Spleen (tissue), 13 donors: ENCODE data around the gene INO80C. TPM values are rescaled to one million over a fixed set of nuclear protein-coding genes. Genes with fewer than 3 reads are reported as not detected.

Experiments used
- DNase-seq: peaks from one replicate; pipeline ENCODE4 v3.0.0-alpha.2; 2020
- H3K27ac ChIP-seq, 8 donors: fragments of 200-600 bp; sonication (generic) in 7 of 8; 1 replicate in 4 of 8; 2 replicates in 4 of 8; pipeline versions ENCODE4 v1.5.0 to v1.8.0; 2016 to 2021; ENCODE audit warnings: inconsistent platforms in 4 of 8, mild to moderate bottlenecking in 4 of 8, moderate library complexity in 1 of 8
- H3K27me3 ChIP-seq, 7 donors: fragments of 200-600 bp; sonication (generic) in 6 of 7; replicated peaks in 1 of 7; 1 replicate in 4 of 7; 2 replicates in 3 of 7; pipeline versions ENCODE4 v1.5.0 to v1.8.0; 2016 to 2021; ENCODE audit warnings: inconsistent platforms in 3 of 7, mild to moderate bottlenecking in 1 of 7
- H3K36me3 ChIP-seq, 6 donors: fragments of 200-600 bp; sonication (generic) in 5 of 6; 1 replicate in 4 of 6; 2 replicates in 2 of 6; pipeline versions ENCODE4 v1.5.0 to v1.8.0; 2016 to 2021; ENCODE audit warnings: inconsistent platforms in 2 of 6
- H3K4me1 ChIP-seq, 6 donors: fragments of 200-600 bp; sonication (generic) in 5 of 6; 1 replicate in 3 of 6; 2 replicates in 3 of 6; pipeline versions ENCODE4 v1.5.0 to v1.8.0; 2016 to 2021; ENCODE audit warnings: inconsistent platforms in 3 of 6
- H3K4me3 ChIP-seq, 8 donors: fragments of 200-600 bp; sonication (generic) in 7 of 8; 1 replicate in 4 of 8; 2 replicates in 4 of 8; pipeline versions ENCODE4 v1.5.0 to v1.8.0; 2016 to 2021; ENCODE audit warnings: inconsistent platforms in 4 of 8, mild to moderate bottlenecking in 4 of 8, moderate library complexity in 2 of 8
- H3K9me3 ChIP-seq, 8 donors: fragments of 200-600 bp; sonication (generic) in 7 of 8; 1 replicate in 4 of 8; 2 replicates in 4 of 8; pipeline versions ENCODE4 v1.5.0 to v1.8.0; 2016 to 2021; ENCODE audit warnings: inconsistent platforms in 4 of 8
- POLR2A ChIP-seq, 3 donors: fragments of 450-650 bp; IDR thresholded peaks; one replicate each; pipeline ENCODE4 v1.5.1; 2017; ENCODE audit warnings: antibody characterized with exemption in 3 of 3, mild to moderate bottlenecking in 1 of 3
- POLR2AphosphoS5 ChIP-seq, 3 donors: sonication (generic); formaldehyde crosslinking; IDR thresholded peaks; one replicate each; pipeline ENCODE4 v1.5.1; 2017; ENCODE audit warnings: antibody characterized with exemption in 3 of 3
- WGBS, 5 donors: extraction: QIAGEN DNeasy Blood & Tissue Kit in 3 of 5; methylation state at CpG; one replicate each; pipeline versions ENCODE4 v1.1.5 to v1.1.7; 2013 to 2018; 5-methylcytosine and 5-hydroxymethylcytosine counted together
- intact Hi-C: fragments of 100-400 bp; cut with DNase I; formaldehyde crosslinking; loops from one replicate; pipeline ENCODE4 v1.15.0; 2023; ENCODE audit warnings: low total_unique reads
- long read RNA-seq, 2 donors: transcript quantifications; one replicate each; lab custom pipeline, GENCODE V29; 2026
- polyA plus RNA-seq, 3 donors: library from polyadenylated mRNA; stranded (reverse); fragments of 200-250 nt; gene quantifications; one replicate each; pipeline ENCODE4 v1.2.1, GENCODE V29; 2013
- total RNA-seq, 7 donors: library from RNA; depleted of rRNA in 3 of 7; stranded (reverse); fragments of >200 nt in 3 of 7; fragmentation: NEBNext Ultra II Directional in 4 of 7; extraction: Animal tissue kit (Norgen Biotek cat#: 25700) in 4 of 7; gene quantifications; one replicate each; pipeline versions ENCODE4 v1.1.0 to v1.2.1, GENCODE V29; 2016 to 2021
- TF ChIP-seq, protein P1 (sequence below), 11 experiments: fragments of 200-600 bp in 7 of 11; fragments of 450-650 bp in 4 of 11; sonication (generic) in 4 of 11; IDR thresholded peaks in 8 of 11; conservative IDR thresholded peaks in 3 of 11; 1 replicate in 7 of 11; 2 replicates in 4 of 11; pipeline versions ENCODE4 v1.4.0 to v1.8.0; 2016 to 2021; ENCODE audit warnings: antibody characterized with exemption in 11 of 11, inconsistent platforms in 4 of 11, mild to moderate bottlenecking in 1 of 11
- donor health status: healthy with polysubstance abuse.
- donor health status: DM: no; HTN: no; CAD: no; lungs with moderate emphysema.
- donor health status: DM: no; HTN: no; CAD: no.
- donor health status: Bipolar disorder and iron deficiency.
- donor health status: healthy.
- donor health status: DM: no; HTN: no; CAD: no.
- donor health status: DM: yes; HTN: yes; CAD: no.

Gene INO80C, protein sequence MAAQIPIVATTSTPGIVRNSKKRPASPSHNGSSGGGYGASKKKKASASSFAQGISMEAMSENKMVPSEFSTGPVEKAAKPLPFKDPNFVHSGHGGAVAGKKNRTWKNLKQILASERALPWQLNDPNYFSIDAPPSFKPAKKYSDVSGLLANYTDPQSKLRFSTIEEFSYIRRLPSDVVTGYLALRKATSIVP
- total RNA-seq: 10 to 100 TPM; 18.9 to 45.4 (median 31.3) TPM
- polyA plus RNA-seq: 10 to 100 TPM; 32.7 to 57.5 (median 36.3) TPM
- long read RNA-seq, donor 1, transcript INO80C-202 (5 exons, 974 nt): major isoform, 11 of 14 reads
- long read RNA-seq, donor 1, partial matches to known transcripts: 0 of 14 reads
- long read RNA-seq, donor 1, other reads (novel, unspliced or antisense): 0 of 14 reads
- long read RNA-seq, donor 2, transcript INO80C-202 (5 exons, 974 nt): major isoform, 9 of 11 reads
- long read RNA-seq, donor 2, partial matches to known transcripts: 0 of 11 reads
- long read RNA-seq, donor 2, other reads (novel, unspliced or antisense): 0 of 11 reads

DNA sequence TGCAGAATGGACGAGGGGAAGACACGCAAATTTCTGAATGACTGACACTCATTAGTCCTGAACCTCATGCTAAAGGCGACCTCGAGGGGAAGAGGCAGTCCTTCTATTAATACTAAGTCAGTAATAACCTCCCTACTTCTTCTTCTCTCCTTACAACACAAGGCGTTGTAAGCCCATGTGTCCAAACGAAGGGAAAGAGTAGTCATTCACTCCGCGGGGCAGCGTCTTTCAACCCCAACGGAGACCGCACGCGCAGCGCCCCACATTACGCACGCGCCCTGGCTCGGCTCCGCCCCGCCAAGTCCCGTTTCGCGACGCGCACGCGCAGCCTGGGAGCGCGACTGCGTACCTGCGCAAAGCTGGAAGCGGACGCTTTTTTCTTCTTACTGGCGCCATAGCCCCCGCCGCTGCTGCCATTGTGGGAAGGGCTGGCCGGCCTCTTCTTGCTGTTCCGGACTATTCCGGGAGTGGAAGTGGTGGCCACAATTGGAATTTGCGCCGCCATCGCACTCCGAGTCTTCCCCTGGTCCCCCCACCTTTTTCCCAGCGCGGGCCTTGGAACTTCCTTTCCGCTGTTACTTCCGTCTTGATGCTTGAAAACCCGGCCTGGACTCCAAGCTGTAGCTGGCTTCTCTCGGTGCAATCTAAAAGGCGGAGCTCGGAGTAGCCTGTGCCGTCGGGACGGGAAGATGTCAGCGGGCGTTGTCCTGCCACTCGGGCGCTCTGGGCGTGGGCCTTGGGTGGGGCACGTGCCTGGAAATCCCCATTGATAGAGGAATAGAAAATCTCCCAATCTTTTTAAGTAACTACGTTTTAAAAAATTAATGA lies at the start of gene INO80C:
TSS of gene INO80C (minus strand) at position 591 of the 828 bp plus-strand sequence. CDS start at position 505, 86 bp downstream.
- TF ChIP-seq, protein P1, sequence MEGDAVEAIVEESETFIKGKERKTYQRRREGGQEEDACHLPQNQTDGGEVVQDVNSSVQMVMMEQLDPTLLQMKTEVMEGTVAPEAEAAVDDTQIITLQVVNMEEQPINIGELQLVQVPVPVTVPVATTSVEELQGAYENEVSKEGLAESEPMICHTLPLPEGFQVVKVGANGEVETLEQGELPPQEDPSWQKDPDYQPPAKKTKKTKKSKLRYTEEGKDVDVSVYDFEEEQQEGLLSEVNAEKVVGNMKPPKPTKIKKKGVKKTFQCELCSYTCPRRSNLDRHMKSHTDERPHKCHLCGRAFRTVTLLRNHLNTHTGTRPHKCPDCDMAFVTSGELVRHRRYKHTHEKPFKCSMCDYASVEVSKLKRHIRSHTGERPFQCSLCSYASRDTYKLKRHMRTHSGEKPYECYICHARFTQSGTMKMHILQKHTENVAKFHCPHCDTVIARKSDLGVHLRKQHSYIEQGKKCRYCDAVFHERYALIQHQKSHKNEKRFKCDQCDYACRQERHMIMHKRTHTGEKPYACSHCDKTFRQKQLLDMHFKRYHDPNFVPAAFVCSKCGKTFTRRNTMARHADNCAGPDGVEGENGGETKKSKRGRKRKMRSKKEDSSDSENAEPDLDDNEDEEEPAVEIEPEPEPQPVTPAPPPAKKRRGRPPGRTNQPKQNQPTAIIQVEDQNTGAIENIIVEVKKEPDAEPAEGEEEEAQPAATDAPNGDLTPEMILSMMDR (IDR thresholded peaks at IDR 0.05 in 8 of 11, conservative IDR thresholded peaks at IDR 0.05 in 3 of 11): peak in 3 of 11 experiments; percentile 20 to 31 (median 26)
- TF ChIP-seq POLR2AphosphoS5 (IDR thresholded peaks at IDR 0.05) (peak; percentile 99), POLR2A (IDR thresholded peaks at IDR 0.05) (peak; percentile 63 to 81 (median 73))
- Histone ChIP-seq H3K4me1 (peaks cover 10 to 67% (median 42%) of the 10 kb centered on the region in 6 donors), H3K9me3 (no peaks in the 10 kb centered on the region), H3K36me3 (no peaks in the 10 kb centered on the region), H3K27ac (peak within 1 kb of the TSS; percentile 95 to 98 (median 97)), H3K4me3 (peak within 1 kb of the TSS; percentile 52 to 81 (median 64)), H3K27me3 (no peaks in the 10 kb centered on the region)
- intact Hi-C loops: loop anchor here (5.0 kb wide), 1 partner anchor 85 kb away; the partner anchor contains the start of gene GALNT1
- WGBS, 5 donors: 0 to 1% (median 1%) methylated on average over 59 to 61 of the region's 61 CpGs
- DNase-seq: peak; percentile 98

DNA sequence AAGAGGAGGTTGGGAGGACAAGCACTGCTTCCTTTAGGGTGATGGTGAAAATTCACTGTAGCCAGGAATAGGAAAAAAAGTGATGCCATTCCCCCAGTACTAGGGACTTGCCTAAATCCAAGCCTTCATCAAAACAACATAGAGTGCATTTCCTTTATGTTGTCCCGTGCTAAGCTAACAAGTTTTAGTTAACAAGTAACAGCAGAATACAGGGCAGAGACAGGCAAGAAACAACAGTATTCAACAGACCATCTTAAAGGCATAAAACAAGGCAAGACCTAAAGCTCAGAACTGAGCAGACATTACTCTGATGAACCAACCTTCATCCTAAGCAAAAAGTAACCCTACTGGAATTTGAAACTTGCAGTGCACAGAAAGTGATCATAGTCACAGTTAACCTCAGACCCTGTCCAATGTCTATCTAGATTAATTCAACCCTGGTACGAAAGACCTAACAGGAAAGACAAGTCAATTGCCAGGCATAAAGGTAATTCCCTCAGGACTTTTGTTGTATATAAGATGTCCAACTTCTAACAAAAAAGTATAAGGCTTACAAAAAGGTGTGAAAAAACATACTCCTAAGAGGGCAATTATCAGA lies 49.3 kb upstream of the INO80C start:
- no peak for TF ChIP-seq POLR2A (IDR thresholded peaks at IDR 0.05)
- no peak for TF ChIP-seq POLR2AphosphoS5 (IDR thresholded peaks at IDR 0.05)
- TF ChIP-seq, protein P1 (IDR thresholded peaks at IDR 0.05 in 8 of 11, conservative IDR thresholded peaks at IDR 0.05 in 3 of 11): no peak
- no peaks in the 10 kb centered on the region for H3K9me3 ChIP-seq
- no peak for DNase-seq
- no peaks in the 10 kb centered on the region for H3K36me3 ChIP-seq
- intact Hi-C loops: no loop called here
- H3K4me1 ChIP-seq: no peaks in the 10 kb centered on the region
- H3K4me3 ChIP-seq: no peak overlapping the region
- H3K27me3 ChIP-seq: no peaks in the 10 kb centered on the region
- 87 to 96% (median 90%) methylated on average over 2 of the region's 2 CpGs for WGBS, 5 donors
- H3K27ac ChIP-seq: no peak overlapping the region

DNA sequence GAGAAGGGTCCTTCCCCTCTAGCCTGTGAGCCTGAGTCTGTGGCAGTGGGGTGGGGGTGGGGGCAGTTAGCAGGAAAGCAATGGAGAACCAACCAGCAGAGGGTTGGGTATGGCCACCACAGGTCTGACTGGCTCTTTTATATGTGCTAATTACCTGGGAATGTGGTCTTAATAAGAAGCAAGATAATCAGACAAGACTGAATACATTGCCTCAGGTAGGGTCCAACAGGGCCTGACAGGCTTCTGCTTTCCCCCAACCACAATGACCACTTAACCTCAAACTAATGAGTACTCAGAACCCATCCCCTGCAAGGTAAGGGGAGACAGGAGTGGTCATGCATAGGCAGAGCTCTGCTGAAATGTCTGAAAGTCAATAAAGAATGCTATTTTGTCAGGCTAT lies 44.6 kb upstream of the INO80C start:
- Histone ChIP-seq H3K36me3 (no peaks in the 10 kb centered on the region), H3K4me3 (no peak overlapping the region), H3K4me1 (no peaks in the 10 kb centered on the region), H3K27me3 (no peaks in the 10 kb centered on the region), H3K9me3 (peaks cover 0 to 14% (median 6%) of the 10 kb centered on the region in 8 donors), H3K27ac (no peak overlapping the region)
- DNase-seq: no peak
- TF ChIP-seq, protein P1 (IDR thresholded peaks at IDR 0.05 in 8 of 11, conservative IDR thresholded peaks at IDR 0.05 in 3 of 11): no peak
- no peak for TF ChIP-seq POLR2A (IDR thresholded peaks at IDR 0.05)
- no peak for TF ChIP-seq POLR2AphosphoS5 (IDR thresholded peaks at IDR 0.05)
- intact Hi-C loops: no loop called here
